Measurements from ENCODE around the gene ZER1.
"Not testable (repeated sequence)": the region's sequence is repeated elsewhere in the genome, so short reads cannot be mapped to it uniquely, and the experiment has no call there.

ZER1 gene

GRCh38 chr9:128699096-128699795, 72.5 kb downstream of the ZER1 start:
- not testable (repeated sequence) for H3K14ac ChIP-seq (ENCODE audit: low read length)

GRCh38 chr9:128696923-128697707, 74.6 kb downstream of the ZER1 start:
- Histone ChIP-seq H4K8ac (ENCODE audit: low read depth, low read length) (no peak overlapping the region), H2BK12ac (ENCODE audit: low read length) (no peak overlapping the region), H3K9ac (ENCODE audit: low read depth, low read length, poor library complexity) (no peak overlapping the region), H3K27ac (replicated peaks; ENCODE audit: low read length) (peak overlapping the region; percentile 25), H3K36me3 (replicated peaks in 1 of 2; ENCODE audit: control insufficient read depth in 2 of 2, insufficient read depth in 2 of 2, low read length in 2 of 2) (peaks cover 12 to 51% of the 10 kb centered on the region in 2 donors), H3K4me1 (ENCODE audit: control insufficient read depth in 2 of 2, insufficient read depth in 1 of 2, low read depth in 1 of 2, low read length in 2 of 2) (peaks cover 0 to 1% of the 10 kb centered on the region in 2 donors), H2AFZ (ENCODE audit: low read length) (no peak overlapping the region), H3K18ac (ENCODE audit: low read length) (no peak overlapping the region), H3K9me3 (replicated peaks in 1 of 2; ENCODE audit: control insufficient read depth in 2 of 2, insufficient read depth in 1 of 2, low read depth in 1 of 2, low read length in 2 of 2) (no peaks in the 10 kb centered on the region), H3K79me1 (ENCODE audit: low read depth, low read length) (no peaks in the 10 kb centered on the region), H4K91ac (ENCODE audit: low read depth, low read length, poor library complexity) (no peak overlapping the region), H2BK120ac (ENCODE audit: low read depth, low read length) (no peak overlapping the region), H2AK5ac (ENCODE audit: low read depth, low read length) (no peak overlapping the region), H3K4me3 (ENCODE audit: low read length in 2 of 2) (no peak overlapping the region), H3K14ac (ENCODE audit: low read length) (no peak overlapping the region), H2BK5ac (ENCODE audit: low read length) (no peak overlapping the region), H3K4ac (ENCODE audit: low read length) (no peak overlapping the region), H2BK15ac (ENCODE audit: low read length) (no peak overlapping the region), H3K27me3 (ENCODE audit: control insufficient read depth in 3 of 3, insufficient read depth in 3 of 3, low read depth in 1 of 3, low read length in 3 of 3) (no peaks in the 10 kb centered on the region), H3K23ac (ENCODE audit: low read depth, low read length, poor library complexity) (no peak overlapping the region), H3K4me2 (ENCODE audit: insufficient read depth, low read length, poor library complexity, severe bottlenecking) (no peak overlapping the region)
- WGBS, 2 donors (ENCODE audit: extremely low coverage in 2 of 2, insufficient read length in 2 of 2, insufficient replicate concordance in 1 of 2), result no CpG with 5 or more reads among the region's 8 CpGs
- DNase-seq (ENCODE audit: low spot score), result no peak

More at GRCh38 chr9:128699096-128699795, 72.5 kb downstream of the ZER1 start:
- H3K23ac ChIP-seq (ENCODE audit: low read depth, low read length, poor library complexity); H3K27me3 ChIP-seq (ENCODE audit: control insufficient read depth in 3 of 3, insufficient read depth in 3 of 3, low read depth in 1 of 3, low read length in 3 of 3); H3K4ac ChIP-seq (ENCODE audit: low read length); H4K8ac ChIP-seq (ENCODE audit: low read depth, low read length); H2AK5ac ChIP-seq (ENCODE audit: low read depth, low read length); H3K4me3 ChIP-seq (ENCODE audit: low read length in 2 of 2); H2BK5ac ChIP-seq (ENCODE audit: low read length); DNase-seq (ENCODE audit: low spot score); H2AFZ ChIP-seq (ENCODE audit: low read length); H4K91ac ChIP-seq (ENCODE audit: low read depth, low read length, poor library complexity); H2BK12ac ChIP-seq (ENCODE audit: low read length); H3K9ac ChIP-seq (ENCODE audit: low read depth, low read length, poor library complexity); H3K27ac ChIP-seq (replicated peaks; ENCODE audit: low read length); H3K9me3 ChIP-seq (replicated peaks in 1 of 2; ENCODE audit: control insufficient read depth in 2 of 2, insufficient read depth in 1 of 2, low read depth in 1 of 2, low read length in 2 of 2); H3K18ac ChIP-seq (ENCODE audit: low read length); H2BK120ac ChIP-seq (ENCODE audit: low read depth, low read length); H3K4me2 ChIP-seq (ENCODE audit: insufficient read depth, low read length, poor library complexity, severe bottlenecking); H3K79me1 ChIP-seq (ENCODE audit: low read depth, low read length); H2BK15ac ChIP-seq (ENCODE audit: low read length); H3K4me1 ChIP-seq (ENCODE audit: control insufficient read depth in 2 of 2, insufficient read depth in 1 of 2, low read depth in 1 of 2, low read length in 2 of 2): not testable (repeated sequence)
- WGBS, 2 donors (ENCODE audit: extremely low coverage in 2 of 2, insufficient read length in 2 of 2, insufficient replicate concordance in 1 of 2), result no CpG with 5 or more reads among the region's 30 CpGs
- H3K36me3 ChIP-seq (replicated peaks in 1 of 2; ENCODE audit: control insufficient read depth in 2 of 2, insufficient read depth in 2 of 2, low read length in 2 of 2), result peaks cover 7 to 30% of the 10 kb centered on the region in 2 donors

GRCh38 chr9:128694344-128694743, 77.4 kb downstream of the ZER1 start:
- H3K23ac ChIP-seq (ENCODE audit: low read depth, low read length, poor library complexity), result no peak overlapping the region
- no peak overlapping the region for H2BK120ac ChIP-seq (ENCODE audit: low read depth, low read length)
- H3K9me3 ChIP-seq (replicated peaks in 1 of 2; ENCODE audit: control insufficient read depth in 2 of 2, insufficient read depth in 1 of 2, low read depth in 1 of 2, low read length in 2 of 2), result no peaks in the 10 kb centered on the region
- H2BK15ac ChIP-seq (ENCODE audit: low read length), result no peak overlapping the region
- peaks cover 0 to 8% of the 10 kb centered on the region in 2 donors for H3K4me1 ChIP-seq (ENCODE audit: control insufficient read depth in 2 of 2, insufficient read depth in 1 of 2, low read depth in 1 of 2, low read length in 2 of 2)
- no peak overlapping the region for H3K18ac ChIP-seq (ENCODE audit: low read length)
- no peak overlapping the region for H2BK12ac ChIP-seq (ENCODE audit: low read length)
- no peaks in the 10 kb centered on the region for H3K27me3 ChIP-seq (ENCODE audit: control insufficient read depth in 3 of 3, insufficient read depth in 3 of 3, low read depth in 1 of 3, low read length in 3 of 3)
- H3K14ac ChIP-seq (ENCODE audit: low read length), result no peak overlapping the region
- H3K4me2 ChIP-seq (ENCODE audit: insufficient read depth, low read length, poor library complexity, severe bottlenecking), result no peak overlapping the region
- H3K27ac ChIP-seq (replicated peaks; ENCODE audit: low read length), result no peak overlapping the region
- H4K91ac ChIP-seq (ENCODE audit: low read depth, low read length, poor library complexity), result no peak overlapping the region
- H3K4ac ChIP-seq (ENCODE audit: low read length), result no peak overlapping the region
- peaks cover 17 to 71% of the 10 kb centered on the region in 2 donors for H3K36me3 ChIP-seq (replicated peaks in 1 of 2; ENCODE audit: control insufficient read depth in 2 of 2, insufficient read depth in 2 of 2, low read length in 2 of 2)
- no peak overlapping the region for H4K8ac ChIP-seq (ENCODE audit: low read depth, low read length)
- H3K4me3 ChIP-seq (ENCODE audit: low read length in 2 of 2), result no peak overlapping the region
- H3K79me1 ChIP-seq (ENCODE audit: low read depth, low read length), result no peaks in the 10 kb centered on the region
- no peak overlapping the region for H2BK5ac ChIP-seq (ENCODE audit: low read length)
- no peak overlapping the region for H2AFZ ChIP-seq (ENCODE audit: low read length)
- no peak overlapping the region for H3K9ac ChIP-seq (ENCODE audit: low read depth, low read length, poor library complexity)
- no peak for DNase-seq (ENCODE audit: low spot score)
- no CpG with 5 or more reads among the region's 6 CpGs for WGBS, 2 donors (ENCODE audit: extremely low coverage in 2 of 2, insufficient read length in 2 of 2, insufficient replicate concordance in 1 of 2)
- H2AK5ac ChIP-seq (ENCODE audit: low read depth, low read length), result no peak overlapping the region

- H3K23ac ChIP-seq (ENCODE audit: low read depth, low read length, poor library complexity); H3K4ac ChIP-seq (ENCODE audit: low read length); H2AFZ ChIP-seq (ENCODE audit: low read length); H3K18ac ChIP-seq (ENCODE audit: low read length); H3K9ac ChIP-seq (ENCODE audit: low read depth, low read length, poor library complexity); H2AK5ac ChIP-seq (ENCODE audit: low read depth, low read length); H3K14ac ChIP-seq (ENCODE audit: low read length); H3K79me1 ChIP-seq (ENCODE audit: low read depth, low read length); H3K4me1 ChIP-seq (ENCODE audit: control insufficient read depth in 2 of 2, insufficient read depth in 1 of 2, low read depth in 1 of 2, low read length in 2 of 2); H3K4me2 ChIP-seq (ENCODE audit: insufficient read depth, low read length, poor library complexity, severe bottlenecking); H3K4me3 ChIP-seq (ENCODE audit: low read length in 2 of 2); H2BK12ac ChIP-seq (ENCODE audit: low read length); H2BK120ac ChIP-seq (ENCODE audit: low read depth, low read length); H4K91ac ChIP-seq (ENCODE audit: low read depth, low read length, poor library complexity); H4K8ac ChIP-seq (ENCODE audit: low read depth, low read length); H3K9me3 ChIP-seq (replicated peaks in 1 of 2; ENCODE audit: control insufficient read depth in 2 of 2, insufficient read depth in 1 of 2, low read depth in 1 of 2, low read length in 2 of 2); H2BK15ac ChIP-seq (ENCODE audit: low read length); H2BK5ac ChIP-seq (ENCODE audit: low read length); H3K27me3 ChIP-seq (ENCODE audit: control insufficient read depth in 3 of 3, insufficient read depth in 3 of 3, low read depth in 1 of 3, low read length in 3 of 3); DNase-seq (ENCODE audit: low spot score); H3K27ac ChIP-seq (replicated peaks; ENCODE audit: low read length): not testable (repeated sequence)
- WGBS, 2 donors (ENCODE audit: extremely low coverage in 2 of 2, insufficient read length in 2 of 2, insufficient replicate concordance in 1 of 2), result 100% methylated on average over 1 of the region's 3 CpGs
- H3K36me3 ChIP-seq (replicated peaks in 1 of 2; ENCODE audit: control insufficient read depth in 2 of 2, insufficient read depth in 2 of 2, low read length in 2 of 2), result peaks cover 17 to 70% of the 10 kb centered on the region in 2 donors
These were observed 78.0 kb downstream of the ZER1 start for GRCh38 chr9:128693738-128694137.

Data from neuronal stem cell (in vitro differentiated cells).